Activated CD4-positive, alpha-beta T cell treated with anti-CD3 and anti-CD28 coated beads for 48 hours (primary cell): ENCODE data around the gene PODNL1.
A peak's percentile ranks its signal among the peaks of the same experiment; 100 is the strongest.
"Not testable (repeated sequence)": the region's sequence is repeated elsewhere in the genome, so short reads cannot be mapped to it uniquely, and the experiment has no call there.

Experiments
- DNase-seq: peaks from one replicate; pipeline ENCODE4 v3.0.0-alpha.2; 2020

PODNL1 gene

DNA sequence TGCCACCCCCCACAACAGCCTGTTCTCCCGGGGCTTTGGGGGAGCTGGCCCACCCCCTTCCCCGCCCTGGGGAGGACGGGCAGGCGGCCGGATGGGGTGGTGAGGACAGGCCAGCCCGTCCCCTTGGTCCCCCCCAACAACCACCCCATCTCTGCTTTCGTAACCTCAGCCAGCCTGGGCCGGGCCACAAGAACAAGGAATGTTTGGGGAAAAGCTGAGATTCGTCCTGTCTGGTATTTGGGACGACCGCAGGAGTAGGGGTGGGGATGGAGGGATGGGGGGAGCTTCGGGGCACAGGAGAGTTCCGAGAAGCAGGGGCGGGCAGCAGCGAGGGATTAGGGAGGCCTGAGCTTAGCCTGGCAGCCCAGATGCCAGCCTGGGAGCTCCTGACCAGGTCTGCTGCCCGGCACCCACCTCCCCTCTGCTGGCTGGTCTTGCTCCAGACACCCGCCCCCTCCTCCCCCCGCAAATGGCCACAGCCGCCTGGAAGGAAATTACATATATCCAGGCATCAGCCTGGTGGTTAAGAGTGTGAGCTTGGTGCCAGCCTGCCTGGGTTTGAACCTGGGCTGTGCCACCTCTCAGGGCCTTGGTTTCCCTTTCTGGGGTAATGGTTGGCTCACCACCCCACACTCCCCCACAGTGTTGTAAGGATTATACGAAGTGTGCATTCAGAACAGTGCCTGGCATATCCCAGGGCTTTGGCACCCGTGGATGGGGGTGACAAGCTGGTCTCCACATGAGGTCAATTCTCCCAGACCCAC is at the start of gene PODNL1:
Gene PODNL1, minus strand, starts transcription at position 117 of the 764 bp plus-strand sequence. CDS start 236 bp downstream, outside the sequence.
- no peak for DNase-seq

DNA sequence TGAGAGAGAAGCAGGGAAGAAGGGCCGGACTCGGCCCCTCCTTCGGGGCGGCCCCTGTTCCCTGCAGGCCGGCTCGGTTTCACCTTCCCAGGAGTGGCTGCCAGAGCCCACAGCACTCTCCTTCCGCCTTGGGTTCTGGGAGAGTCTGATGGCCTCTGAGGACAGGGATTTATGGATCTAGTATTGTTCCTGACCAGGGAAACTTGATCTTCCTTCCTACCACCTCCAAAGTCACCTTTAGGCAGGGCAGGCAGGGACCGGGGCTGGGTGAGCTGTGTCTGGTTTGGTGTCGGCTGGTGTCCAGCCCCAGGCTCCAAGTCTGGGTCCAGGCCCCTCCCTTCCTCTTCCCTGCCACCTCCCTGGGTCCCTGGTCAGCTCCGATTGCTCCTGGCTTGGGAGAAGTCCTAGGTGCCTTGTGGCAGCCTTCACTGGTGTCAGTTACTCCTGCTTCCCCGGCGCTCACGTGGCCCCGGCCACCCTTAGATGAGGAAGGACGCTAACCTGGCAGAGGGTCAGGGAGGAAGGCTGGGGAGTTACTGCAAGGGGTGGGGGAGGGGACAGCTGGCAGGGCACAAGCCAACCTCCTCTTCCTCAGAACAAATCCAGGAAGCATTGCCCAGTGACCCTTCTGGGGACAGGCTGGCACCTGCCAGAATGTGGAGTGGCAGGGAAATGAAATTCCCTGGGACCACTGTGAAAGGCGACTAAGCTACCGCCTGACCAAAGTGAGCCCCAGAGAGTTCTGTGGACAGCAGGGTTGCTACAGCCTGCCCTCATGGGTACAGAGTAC is 49.1 kb upstream of the PODNL1 start:
- no peak for DNase-seq

- DNase-seq: peak; percentile 99
These were observed 48.2 kb upstream of the PODNL1 start for GRCh38 chr19:13986348-13986904.

GRCh38 chr19:13985771-13986347 is 47.6 kb upstream of the PODNL1 start:
- peak; percentile 40 for DNase-seq

GRCh38 chr19:13984875-13985741 is 46.9 kb upstream of the PODNL1 start:
- DNase-seq: no peak

DNA sequence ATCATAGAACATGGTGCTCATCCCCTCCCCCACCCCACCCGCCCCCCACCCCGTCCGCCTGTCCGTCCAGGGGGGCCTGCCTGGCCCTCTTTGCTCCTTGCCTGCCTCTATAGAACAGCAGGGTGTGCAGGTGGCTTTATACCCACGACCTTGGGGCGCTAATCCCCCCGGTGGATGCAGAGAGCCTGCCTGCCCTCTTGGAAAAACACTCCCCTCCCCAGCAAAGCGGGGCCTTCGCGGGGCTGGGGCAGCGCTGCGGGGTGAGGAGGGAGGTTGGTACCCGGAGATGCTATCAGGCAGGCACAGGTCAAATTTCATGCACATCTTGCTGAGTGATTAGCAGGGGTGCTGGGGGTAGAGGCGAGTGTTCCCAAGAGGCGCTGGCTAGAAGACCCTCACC is 46.0 kb upstream of the PODNL1 start:
- DNase-seq: no peak

DNA sequence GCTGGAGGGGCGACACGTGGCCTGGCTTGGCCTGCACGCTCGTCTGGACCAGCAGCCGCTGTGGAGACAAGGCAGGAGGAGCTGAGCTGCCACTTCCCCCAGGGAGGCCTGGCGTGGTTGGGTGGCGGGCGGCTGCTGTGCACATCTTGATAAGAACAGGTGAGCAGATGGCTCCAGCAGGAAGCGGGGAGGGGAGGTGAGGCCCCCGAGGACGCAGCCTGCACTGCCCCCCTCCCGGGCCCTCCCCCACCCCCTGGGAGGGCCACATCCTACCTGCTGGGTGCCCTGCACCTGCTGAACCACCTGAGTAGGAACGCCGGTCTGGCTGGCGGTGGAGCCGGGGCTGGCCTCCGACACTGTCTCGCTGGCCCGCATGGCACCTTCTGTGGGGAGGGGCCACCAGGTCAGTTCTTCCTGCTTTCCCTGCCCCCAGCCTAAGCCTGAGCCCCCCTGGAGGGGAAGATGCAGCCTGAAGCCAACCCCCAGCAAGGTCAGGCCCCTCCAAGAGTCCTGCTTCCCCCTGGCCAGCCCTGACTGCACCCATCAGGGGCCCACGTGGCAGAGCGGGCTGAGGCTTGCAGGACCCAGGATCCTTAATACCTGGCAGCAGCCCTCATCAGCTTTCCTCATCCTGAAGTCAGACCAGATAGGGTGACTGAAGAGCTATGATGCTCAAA is 45.1 kb upstream of the PODNL1 start:
- DNase-seq: no peak

GRCh38 chr19:13982773-13983172 is 44.6 kb upstream of the PODNL1 start:
- no peak for DNase-seq

DNA sequence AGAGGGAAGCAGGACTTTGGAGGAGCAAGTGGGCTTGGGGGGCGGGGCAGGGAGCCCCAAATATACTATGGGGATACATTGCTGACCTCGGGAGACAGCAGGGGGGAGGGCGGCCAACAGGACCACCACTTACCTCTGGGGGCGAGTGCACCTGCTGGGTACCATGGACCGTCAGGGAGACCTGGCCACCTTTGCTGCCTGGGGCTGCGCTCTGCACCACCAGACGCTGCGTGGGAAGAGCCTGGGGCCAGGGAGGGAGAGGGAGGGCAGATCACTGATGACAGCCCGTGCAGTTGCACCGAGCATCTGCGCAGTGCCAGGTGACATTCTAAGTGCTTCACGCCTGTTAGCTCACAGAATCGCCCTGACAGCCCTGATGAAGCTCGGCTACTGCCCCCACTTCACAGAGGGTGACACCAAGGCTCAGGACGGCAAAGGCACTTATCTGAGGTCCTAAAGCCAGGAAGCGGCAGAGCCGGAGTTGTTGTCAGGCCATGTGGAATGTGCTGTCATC is 43.8 kb upstream of the PODNL1 start:
- DNase-seq: no peak

DNA sequence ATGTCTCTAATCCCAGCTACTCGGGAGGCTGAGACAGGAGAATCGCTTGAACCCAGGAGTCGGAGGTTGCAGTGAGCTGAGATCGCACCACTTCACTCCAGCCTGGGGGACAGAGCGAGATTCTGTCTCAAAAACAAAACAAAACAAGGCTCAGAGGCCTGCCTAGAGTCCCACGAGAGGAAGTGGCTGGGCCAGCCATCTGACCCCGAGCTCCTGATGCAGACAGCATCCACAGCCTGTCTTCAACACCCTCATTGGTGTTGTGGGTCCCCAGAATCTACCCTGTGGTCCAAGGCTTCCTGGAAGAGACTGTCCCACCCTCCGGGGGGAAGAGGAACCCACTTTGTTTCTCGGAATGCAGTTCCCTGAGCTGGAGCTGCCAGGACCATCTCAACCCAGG is 43.2 kb upstream of the PODNL1 start:
- no peak for DNase-seq

GRCh38 chr19:13981021-13981420 is 42.8 kb upstream of the PODNL1 start:
- no peak for DNase-seq

- DNase-seq: no peak
These were observed 42.1 kb upstream of the PODNL1 start for GRCh38 chr19:13980340-13980739.

- no peak for DNase-seq
These were observed 41.5 kb upstream of the PODNL1 start for GRCh38 chr19:13979686-13980085.

DNA sequence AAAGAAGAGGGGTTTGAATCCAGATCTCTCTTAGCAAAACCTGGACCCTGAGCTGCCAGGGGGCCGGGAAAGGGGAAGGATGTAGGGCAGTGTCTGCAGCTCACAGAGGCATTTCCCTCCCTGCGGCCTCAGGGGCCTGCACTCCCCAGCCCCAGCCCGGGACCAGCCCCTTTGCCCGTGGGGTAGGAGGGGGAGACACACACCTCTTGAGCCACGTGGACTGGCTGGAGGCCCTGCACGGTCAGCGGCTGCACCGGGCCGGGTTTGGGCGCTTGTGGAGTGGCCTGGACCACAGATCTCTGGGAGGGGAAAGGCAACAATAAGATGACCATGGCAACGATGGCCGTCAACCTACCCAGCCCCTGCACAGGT is 41.0 kb upstream of the PODNL1 start:
- no peak for DNase-seq

- peak; percentile 51 for DNase-seq
These were observed 40.4 kb upstream of the PODNL1 start for GRCh38 chr19:13978351-13979243.

DNA sequence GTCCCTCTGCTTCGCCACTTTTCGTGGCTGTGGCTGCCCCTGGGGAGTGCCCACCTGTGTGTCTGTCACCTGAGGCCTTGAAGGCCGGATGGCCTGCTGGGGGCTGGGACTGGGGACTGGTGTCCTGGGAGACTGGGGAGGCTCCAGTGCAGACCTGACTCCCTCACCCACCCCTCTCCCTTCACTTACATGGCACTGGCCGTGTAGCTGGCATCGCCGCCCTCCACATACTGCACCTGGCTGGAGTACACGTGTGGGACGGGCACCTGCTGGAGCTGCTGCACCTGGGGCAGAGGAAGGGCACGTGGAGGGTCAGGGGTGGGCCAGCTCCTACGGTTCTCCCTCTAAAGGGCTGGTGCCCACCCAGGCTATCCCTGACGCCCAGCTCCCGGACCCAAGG is 39.6 kb upstream of the PODNL1 start:
- no peak for DNase-seq

DNA sequence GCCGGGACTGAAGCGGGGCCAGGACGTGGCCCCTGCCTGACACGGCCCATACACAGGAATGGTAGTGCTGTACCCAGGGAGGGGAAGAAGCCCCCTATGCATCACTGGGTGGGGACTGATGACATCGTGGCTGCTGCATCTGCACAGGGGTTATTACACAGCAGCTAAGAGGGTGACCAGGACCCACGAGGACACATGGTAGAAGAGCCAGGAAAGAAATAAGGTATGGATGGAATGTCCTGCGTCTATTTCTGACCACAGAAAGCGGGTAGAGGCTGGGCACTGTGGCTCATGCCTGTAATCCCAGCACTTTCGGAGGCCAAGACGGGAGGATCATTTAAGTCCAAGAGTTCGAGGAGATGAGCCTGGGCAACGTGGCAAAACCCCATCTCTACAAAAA is 38.2 kb upstream of the PODNL1 start:
- DNase-seq: no peak

- DNase-seq: no peak
These were observed 37.7 kb upstream of the PODNL1 start for GRCh38 chr19:13975870-13976269.

GRCh38 chr19:13974073-13974472 is 35.9 kb upstream of the PODNL1 start:
- peak; percentile 57 for DNase-seq

DNA sequence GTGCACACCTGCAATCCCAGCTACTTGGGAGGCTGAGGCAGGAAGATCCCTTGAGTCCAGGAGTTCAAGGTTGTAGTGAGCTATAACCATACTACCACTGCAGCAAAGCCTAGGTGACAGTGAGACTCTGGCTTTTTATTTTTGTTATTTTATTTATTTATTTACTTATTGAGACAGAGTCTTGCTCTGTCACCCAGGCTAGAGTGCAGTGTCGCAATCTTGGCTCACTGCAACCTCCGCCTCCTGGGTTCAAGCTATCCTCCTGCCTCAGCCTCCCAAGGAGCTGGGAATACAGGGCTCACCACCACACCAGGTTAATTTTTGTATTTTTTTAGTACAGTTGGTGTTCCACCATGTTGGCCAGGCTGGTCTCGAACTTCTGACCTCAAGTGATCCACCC is 35.3 kb upstream of the PODNL1 start:
- not testable (repeated sequence) for DNase-seq
